ENCODE results near the gene KIF2B.
"Not testable (repeated sequence)": the region's sequence is repeated elsewhere in the genome, so short reads cannot be mapped to it uniquely, and the experiment has no call there.

The KIF2B gene

GRCh38 chr17:53822764-53823163 is at the start of gene KIF2B:
TSS of gene KIF2B (plus strand) at chr17:53822927. CDS start at chr17:53823034, 107 bp downstream.
- DNase-seq, result no peak

GRCh38 chr17:53780320-53780719 is 42.4 kb upstream of the KIF2B start:
- no peak for DNase-seq

DNA sequence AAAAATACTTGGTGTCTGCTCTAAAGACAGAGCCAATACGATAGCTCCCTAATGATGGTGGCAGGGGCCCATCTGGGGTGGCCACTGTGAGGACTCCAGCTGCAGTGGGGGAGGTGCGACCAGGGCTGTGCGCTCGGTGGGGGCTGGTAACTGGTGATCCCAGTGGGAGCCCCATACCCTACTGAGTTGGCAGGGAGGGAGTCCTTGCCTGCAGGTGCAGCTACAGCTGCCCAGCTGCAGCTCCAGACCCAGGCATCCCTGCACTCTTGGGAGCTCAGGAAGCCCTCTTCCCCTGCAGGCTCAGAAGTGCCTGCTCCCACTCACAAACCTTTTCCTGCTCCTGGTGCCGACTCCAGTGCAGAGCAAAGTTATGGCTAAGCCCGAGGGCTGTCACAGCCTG is 31.2 kb upstream of the KIF2B start:
- no peak for DNase-seq

DNA sequence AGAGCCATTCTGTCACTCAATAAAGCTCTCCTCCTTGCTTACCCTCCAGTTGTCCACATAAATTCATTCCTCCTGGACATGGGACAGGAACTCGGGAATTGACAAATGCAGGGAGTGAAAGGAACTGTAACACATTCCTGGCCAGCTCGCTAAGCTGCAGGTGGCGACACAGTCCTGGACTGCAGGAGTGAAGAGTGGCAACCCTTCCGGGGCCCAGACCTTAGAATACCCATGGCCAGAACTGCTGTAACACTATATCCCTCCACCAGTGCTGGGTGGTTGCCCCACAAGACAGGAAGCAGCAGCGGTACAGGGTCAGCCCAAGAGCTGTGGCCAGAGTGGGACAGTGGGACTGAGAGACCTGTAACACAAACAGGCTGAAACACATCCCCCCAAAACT is 30.3 kb upstream of the KIF2B start:
- DNase-seq, result no peak

DNA sequence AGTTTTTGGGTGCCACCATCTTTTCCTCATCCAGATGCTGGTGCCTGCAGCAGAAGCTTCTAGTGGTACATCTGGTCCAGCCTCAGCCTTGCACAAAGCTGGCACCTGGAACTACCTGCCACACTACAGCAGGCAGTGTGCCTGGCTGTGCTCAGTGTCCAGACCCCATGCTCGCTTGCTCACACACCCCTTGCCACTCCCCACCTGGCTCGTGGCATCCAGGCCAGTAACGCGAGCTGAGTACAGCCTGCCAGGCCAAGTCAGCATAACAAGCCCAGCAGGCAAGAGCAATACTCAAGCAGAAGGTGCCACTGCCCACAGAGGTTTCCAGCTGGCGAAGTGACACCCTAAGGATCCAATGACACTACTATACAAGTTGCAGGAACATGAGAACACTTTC is 29.7 kb upstream of the KIF2B start:
- DNase-seq, result no peak

DNA sequence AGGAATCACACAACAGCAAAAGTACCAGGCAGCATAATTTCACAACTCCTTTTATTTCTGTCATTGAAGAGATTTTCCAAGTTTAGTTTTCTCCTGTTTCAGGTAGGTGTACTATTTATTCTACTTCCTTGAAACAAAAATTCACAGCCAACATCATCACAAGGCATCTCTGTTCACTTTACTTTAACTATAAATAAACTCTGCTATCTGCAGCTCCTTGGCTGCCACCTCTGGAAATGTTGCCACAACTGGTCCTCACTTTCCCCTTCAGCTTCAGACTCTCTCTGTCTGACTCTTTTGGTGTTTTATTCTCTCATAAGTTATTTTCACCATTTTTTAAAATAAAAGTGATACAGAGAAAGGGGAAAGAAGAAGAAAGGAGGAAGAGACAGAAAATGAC is 27.9 kb upstream of the KIF2B start:
- DNase-seq, result no peak

DNA sequence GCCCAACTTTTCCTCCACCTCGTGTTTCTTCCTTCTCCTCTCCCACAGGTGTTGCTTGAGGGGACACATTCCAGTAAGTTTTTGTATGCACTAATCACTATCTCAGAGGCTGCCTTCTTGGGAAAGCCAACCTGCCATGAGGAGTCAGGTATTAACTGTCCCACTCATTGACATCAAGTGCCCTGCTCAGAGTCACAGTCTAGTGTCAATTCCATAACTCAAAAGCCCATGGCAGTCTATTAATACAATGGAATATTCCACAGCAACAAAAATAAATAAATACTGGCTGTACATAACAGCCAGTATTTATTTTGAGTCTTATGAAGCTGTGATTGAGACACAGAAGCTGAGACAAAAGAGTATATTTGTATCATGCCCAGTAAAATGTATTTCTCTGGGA is 26.1 kb upstream of the KIF2B start:
- no peak for DNase-seq

DNA sequence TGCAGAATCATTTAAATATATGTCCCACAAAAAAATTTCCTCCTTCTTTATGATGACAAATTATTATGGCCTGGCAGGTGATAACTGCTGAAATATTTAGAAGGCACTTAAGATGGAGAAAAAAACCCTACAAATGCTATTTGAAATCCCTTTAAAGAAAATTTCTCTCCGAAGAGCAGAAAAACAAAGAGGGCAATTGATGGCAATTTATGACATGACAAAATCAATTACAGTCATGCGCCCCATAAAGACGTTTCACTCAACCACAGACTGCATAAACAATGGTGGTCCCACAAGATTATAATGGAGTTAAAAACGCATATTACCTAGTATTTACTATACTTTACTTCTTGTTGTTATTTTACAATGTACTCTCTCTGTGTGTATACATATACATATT is 25.2 kb upstream of the KIF2B start:
- DNase-seq, result no peak

DNA sequence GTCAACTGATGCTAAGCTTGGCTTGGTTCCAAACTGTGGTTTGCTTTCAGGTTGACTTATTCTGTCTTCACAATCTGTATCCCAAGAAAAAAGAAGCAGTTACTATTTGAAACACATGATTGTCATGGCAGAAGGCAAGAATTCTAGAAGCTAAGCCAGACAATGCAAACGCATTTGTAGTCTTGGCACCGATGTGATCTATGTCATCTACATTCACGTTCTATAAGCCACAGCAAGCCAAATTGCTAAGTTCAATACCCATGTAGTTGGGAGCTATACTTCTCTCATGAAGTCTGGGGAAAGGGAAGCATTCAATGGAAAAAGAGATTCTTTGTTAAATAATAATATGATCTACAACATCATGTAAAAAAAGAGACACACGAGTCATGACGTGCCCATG is 18.3 kb upstream of the KIF2B start:
- DNase-seq, result no peak

DNA sequence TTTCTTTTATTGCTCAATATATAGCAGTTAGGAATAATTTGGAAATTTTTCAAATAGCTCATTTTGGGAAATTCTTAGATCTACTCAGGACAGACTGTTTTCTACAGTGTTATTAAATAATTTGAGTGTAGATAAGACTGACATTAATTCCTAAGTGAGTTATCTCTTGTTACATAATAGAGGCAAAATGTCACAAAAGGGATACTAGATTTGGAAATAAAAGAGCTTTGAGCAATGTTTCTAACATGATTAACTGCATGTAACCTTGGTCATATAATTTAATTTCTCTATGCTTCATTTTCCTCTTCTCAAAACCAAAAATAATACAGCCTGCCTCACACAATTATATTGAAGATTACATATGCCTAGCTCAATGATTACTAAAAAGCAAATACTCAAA is 16.3 kb upstream of the KIF2B start:
- no peak for DNase-seq

DNA sequence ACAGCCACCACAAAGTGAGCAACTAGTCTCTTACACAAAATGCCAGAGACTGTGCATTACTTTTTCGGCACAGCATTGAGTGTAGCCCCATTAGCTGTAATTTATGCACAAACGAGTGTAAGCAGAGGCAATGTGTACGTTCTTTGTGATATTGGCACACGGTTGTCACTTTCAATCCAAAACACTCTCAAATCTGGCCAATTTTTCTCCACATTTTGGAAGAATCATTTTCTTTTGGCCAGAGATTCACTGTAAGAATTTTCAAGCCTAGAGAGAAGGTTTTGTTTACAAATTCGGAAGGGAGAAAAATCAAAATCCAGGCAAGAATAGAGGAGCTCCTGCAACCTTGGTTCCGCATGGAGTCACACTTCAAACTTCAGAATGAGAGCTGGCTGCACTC is 15.4 kb upstream of the KIF2B start:
- DNase-seq, result no peak

- no peak for DNase-seq
These were observed 4.5 kb upstream of the KIF2B start for GRCh38 chr17:53818271-53818670.

DNA sequence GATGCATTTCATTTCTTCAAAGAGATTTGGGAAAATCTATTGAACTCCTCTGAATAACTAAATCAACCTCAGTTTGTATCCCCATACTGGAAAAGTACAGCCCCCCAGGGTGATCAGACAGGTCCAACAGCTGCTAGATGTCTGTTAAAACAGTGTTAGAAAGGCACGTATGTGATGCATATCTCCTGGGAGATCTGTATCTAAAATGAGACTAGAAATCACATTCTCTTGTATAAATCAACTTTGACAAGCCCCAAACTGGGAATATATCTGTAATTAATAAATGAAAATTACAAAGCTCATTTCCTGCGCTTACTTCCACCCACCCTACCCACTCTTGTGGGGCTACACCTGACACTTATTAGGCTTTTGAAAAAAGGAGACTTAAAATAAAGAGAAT is 3.8 kb upstream of the KIF2B start:
- no peak for DNase-seq

DNA sequence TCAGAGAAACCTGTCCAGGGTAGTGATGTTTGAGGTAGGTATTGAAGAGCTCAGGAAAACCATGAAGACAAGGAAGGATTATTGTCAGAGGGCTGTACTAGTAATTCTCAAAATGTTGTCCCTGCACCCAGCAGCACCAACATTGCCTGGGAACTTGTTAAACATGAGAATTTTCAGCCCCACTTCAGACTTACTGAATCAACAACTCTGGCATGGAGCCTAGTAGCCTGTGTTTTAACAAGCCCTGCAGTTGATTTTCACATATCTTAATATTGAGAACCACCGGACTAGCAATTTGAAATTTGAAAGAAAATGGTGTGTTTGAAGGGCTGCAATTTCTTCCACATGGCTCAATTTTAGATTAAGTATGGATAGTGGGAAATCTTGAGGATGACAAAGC is 2.8 kb upstream of the KIF2B start:
- no peak for DNase-seq

- DNase-seq, result no peak
These were observed 769 bp downstream of the KIF2B start for GRCh38 chr17:53823341-53824050.

- not testable (repeated sequence) for DNase-seq
These were observed 12.0 kb downstream of the KIF2B start for GRCh38 chr17:53834771-53835170.

DNA sequence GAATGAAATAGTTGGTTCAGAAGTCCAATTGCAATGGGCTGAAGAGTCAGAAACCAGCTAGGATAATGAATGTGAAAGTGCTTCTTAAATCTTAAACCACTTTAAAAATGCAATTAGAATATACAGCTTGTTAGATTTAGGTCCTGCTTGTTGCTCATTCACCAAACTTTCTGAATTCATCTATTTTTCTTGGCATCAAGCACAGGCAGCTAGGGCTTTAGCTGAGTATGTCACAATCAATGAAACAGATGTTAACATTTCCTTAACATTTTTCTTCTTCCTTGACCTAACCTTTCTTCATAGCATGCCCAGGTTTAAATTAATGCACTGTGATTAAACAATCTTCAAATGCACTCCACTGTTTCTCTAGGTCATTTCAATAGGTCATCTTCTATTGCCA is 14.4 kb downstream of the KIF2B start:
- DNase-seq, result peak; percentile 3

GRCh38 chr17:53844491-53845107 is 21.9 kb downstream of the KIF2B start:
- peak; percentile 3 for DNase-seq

GRCh38 chr17:53871128-53871527 is 48.4 kb downstream of the KIF2B start:
- not testable (repeated sequence) for DNase-seq

Data from EL (cell line).